IPS DF 4.7 (cell line): ENCODE data around the gene RTL3.

Experiments
- DNase-seq: peaks from one replicate; pipeline ENCODE4 v3.0.0-alpha.2; 2013; ENCODE audit warnings: low spot score; ENCODE audit errors: extremely low read depth

Gene RTL3

DNA sequence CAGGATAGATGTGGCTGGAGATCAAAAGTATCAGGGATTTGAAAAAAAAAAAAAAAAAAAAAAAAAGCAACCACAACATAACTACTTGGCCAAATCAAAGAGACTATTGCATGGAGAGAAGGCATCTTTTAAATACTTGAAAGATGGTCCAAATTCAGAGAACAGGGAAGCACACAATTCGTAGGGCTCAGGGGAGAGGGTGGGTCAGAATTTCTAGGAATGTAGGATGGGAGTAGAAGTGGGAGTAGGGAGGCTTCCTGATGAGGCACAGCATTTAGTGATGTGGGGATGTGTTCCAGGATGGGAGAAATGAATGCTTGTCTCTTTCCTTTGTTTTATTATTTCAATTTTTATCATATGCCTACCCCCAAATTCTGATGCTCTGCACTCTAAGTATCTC, 36.3 kb downstream of the RTL3 start:
- DNase-seq, result no peak

DNA sequence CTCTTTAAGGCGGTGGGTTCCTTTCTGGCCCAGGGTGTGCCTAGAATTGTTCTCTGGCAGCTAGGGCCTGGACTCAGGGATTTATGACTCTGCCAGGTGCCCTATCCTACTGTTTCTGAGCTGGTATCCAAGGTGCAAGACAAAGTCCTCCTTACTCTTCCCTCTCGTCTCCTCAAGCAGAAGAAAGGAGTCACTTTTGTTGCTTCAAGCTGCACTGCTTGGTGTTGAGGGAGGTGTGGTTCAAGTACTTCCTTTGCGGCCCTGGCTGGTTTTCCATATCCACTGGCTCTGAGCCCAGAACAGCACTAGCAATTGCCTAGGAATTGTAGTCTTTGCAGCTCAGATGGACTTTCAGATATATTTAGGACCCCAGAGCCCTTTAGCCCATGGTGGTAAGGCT, 39.3 kb downstream of the RTL3 start:
- DNase-seq, result no peak

DNA sequence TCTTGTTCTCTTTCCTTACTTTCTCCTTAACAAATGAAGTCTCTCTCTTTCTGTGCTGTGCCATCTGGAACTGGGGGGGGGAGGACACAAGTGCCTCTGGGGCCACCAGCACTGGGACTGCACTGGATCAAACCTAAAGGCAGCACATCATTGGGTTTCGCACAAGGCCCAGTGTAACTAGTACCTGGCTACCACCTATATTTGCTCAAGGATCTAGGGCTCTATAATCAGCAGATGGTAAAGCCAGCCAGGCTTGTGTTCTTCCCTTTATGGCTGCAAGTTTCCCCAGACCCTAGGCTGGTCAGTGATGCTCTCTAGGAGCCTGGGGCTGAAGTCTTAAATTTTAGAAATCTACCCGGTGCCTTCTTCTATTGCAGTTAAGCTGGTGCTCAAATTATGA, 40.1 kb downstream of the RTL3 start:
- DNase-seq, result no peak

DNA sequence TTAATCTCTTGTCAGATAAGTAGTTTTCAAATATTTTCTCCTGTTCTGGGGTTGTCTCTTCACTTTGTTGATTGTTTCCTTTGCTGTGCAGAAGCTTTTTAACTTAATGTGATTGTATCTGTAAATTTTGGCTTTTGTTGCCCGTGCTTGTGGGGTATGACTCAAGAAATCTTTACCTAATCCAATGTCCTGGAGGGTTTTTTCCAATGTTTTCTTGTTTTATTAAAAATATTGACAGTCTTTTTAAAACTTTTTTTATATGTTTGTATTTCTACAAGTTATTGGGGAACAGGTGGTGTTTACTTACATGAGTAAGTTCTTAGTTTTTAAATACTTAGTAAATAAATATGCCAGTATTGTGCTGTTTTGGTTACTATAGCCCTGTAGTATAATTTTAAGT, 44.9 kb downstream of the RTL3 start:
- no peak for DNase-seq
